Panc1 (cell line): ENCODE measurements around the gene TRERF1. TPM values are rescaled to one million over a fixed set of nuclear protein-coding genes. Genes with fewer than 3 reads are reported as not detected.

Experiments used
- ATAC-seq: fragments of 200-7000 bp; cut with Tn5 transposase; 2 replicates; pipeline ENCODE4 v1.9.1; 2020; ENCODE audit warnings: mild to moderate bottlenecking, moderate library complexity
- BruUV-seq: library from RNA; stranded (reverse); fragments of 400-500 nt; replicated peaks from 2 replicates; lab custom pipeline; 2021; lab: Mats Ljungman, UMichigan
- CTCF ChIA-PET: fragments of 300-600 bp; sonication (Branson Sonifier 250); formaldehyde crosslinking; loops from one replicate; lab custom pipeline; 2022; ENCODE audit warnings: antibody characterized with exemption; lab: Charles Lee
- POLR2A ChIA-PET: fragments of 300-600 bp; sonication (Branson Sonifier 250); formaldehyde crosslinking; loops from one replicate; lab custom pipeline; 2022; ENCODE audit warnings: antibody characterized with exemption; lab: Charles Lee
- DNase-seq: peaks from one replicate; pipeline ENCODE4 v3.0.0-alpha.2; 2010; ENCODE audit warnings: low read depth, low spot score
- H3K27ac ChIP-seq: 2 replicates; pipeline ENCODE4 v1.5.1; 2011; ENCODE audit warnings: mild to moderate bottlenecking, low read length, inconsistent platforms
- H3K27me3 ChIP-seq: fragments of 200-500 bp; sonication (Bioruptor generic); 2 replicates; pipeline ENCODE4 v1.6.0; 2014; ENCODE audit warnings: low read length, inconsistent platforms; ENCODE audit not compliant: control insufficient read depth, insufficient read depth
- H3K36me3 ChIP-seq: fragments of 200-500 bp; sonication (Bioruptor generic); 2 replicates; pipeline ENCODE4 v1.5.1; 2014; ENCODE audit warnings: inconsistent platforms, mild to moderate bottlenecking, low read length, moderate library complexity; ENCODE audit not compliant: control insufficient read depth, insufficient read depth
- H3K4me1 ChIP-seq: 2 replicates; pipeline ENCODE4 v1.5.1; 2011; ENCODE audit warnings: inconsistent platforms, mild to moderate bottlenecking, low read length, moderate library complexity; ENCODE audit not compliant: control insufficient read depth, insufficient read depth
- H3K4me3 ChIP-seq, 2 experiments: 2 replicates each; pipeline ENCODE4 v1.5.1; 2011 to 2012; ENCODE audit warnings: low read depth in 2 of 2, low read length in 2 of 2, mild to moderate bottlenecking in 2 of 2, inconsistent platforms in 1 of 2, moderate library complexity in 1 of 2
- H3K9me3 ChIP-seq: fragments of 200-500 bp; sonication (Bioruptor generic); 2 replicates; pipeline ENCODE4 v1.5.1; 2014; ENCODE audit warnings: low read depth, mild to moderate bottlenecking, inconsistent platforms, low read length, moderate library complexity; ENCODE audit not compliant: control insufficient read depth, insufficient read depth
- CTCF ChIP-seq: fragments of 450-650 bp; IDR thresholded peaks from 2 replicates; pipeline ENCODE4 v1.5.1; 2017; ENCODE audit warnings: mild to moderate bottlenecking
- POLR2AphosphoS5 ChIP-seq: IDR thresholded peaks from 2 replicates; pipeline ENCODE4 v1.6.1; 2012; ENCODE audit warnings: mild to moderate bottlenecking, low read depth, low read length, moderate library complexity
- REST ChIP-seq, 2 experiments: IDR thresholded peaks; 2 replicates each; pipeline ENCODE4 v1.6.1; 2011 to 2012; ENCODE audit warnings: low read depth in 2 of 2, control low read depth in 1 of 2, low read length in 1 of 2, mild to moderate bottlenecking in 1 of 2, moderate library complexity in 1 of 2; ENCODE audit not compliant: insufficient read depth in 1 of 2
- SIN3A ChIP-seq: IDR thresholded peaks from 2 replicates; pipeline ENCODE4 v1.6.1; 2012; ENCODE audit warnings: low read depth, mild to moderate bottlenecking, low read length, moderate library complexity, borderline replicate concordance; ENCODE audit not compliant: insufficient read depth
- TCF7L2 ChIP-seq: IDR thresholded peaks from 2 replicates; pipeline ENCODE4 v1.6.1; 2011; ENCODE audit warnings: mild to moderate bottlenecking, low read depth, low read length, inconsistent platforms
- in situ Hi-C: cut with HindIII; loops from 2 replicates; pipeline ENCODE4 v1.10.0; 2016; ENCODE audit warnings: low sequenced_read_pairs, low pct_unique_long_range_greater_than_20kb
- intact Hi-C: fragments of 100-400 bp; cut with micrococcal nuclease; formaldehyde crosslinking; loops from one replicate; pipeline ENCODE4 v1.10.0; 2022; ENCODE audit not compliant: unreplicated experiment
- total RNA-seq: library from RNA; stranded (reverse); gene quantifications from one replicate; pipeline ENCODE4 v1.2.1, GENCODE V29; 2021; ENCODE audit not compliant: unreplicated experiment

The TRERF1 gene
- total RNA-seq, 1 experiment from 2014 or later: 30.6 TPM

- Histone ChIP-seq H3K36me3 (peaks cover 8% of the 10 kb centered on the region), H3K27ac (no peak overlapping the region), H3K27me3 (no peaks in the 10 kb centered on the region), H3K4me1 (peaks cover 9% of the 10 kb centered on the region), H3K9me3 (no peaks in the 10 kb centered on the region), H3K4me3 (no peak overlapping the region)
- ChIA-PET CTCF (no interaction called here), POLR2A (no interaction called here)
- BruUV-seq: no TSS peak
- in situ Hi-C loops: no loop called here
- intact Hi-C loops: no loop called here
- ATAC-seq: no peak
- TF ChIP-seq SIN3A (no peak), REST (IDR thresholded peaks at IDR 0.05; ENCODE audit: insufficient read depth in 1 of 2, low read depth in 2 of 2, low read length in 1 of 2) (no peak), POLR2AphosphoS5 (no peak), TCF7L2 (no peak), CTCF (no peak)
- DNase-seq: no peak
These were observed 192.4 kb downstream of the TRERF1 start for GRCh38 chr6:42259286-42259685.

GRCh38 chr6:42257614-42258013 is 194.1 kb downstream of the TRERF1 start:
- Histone ChIP-seq H3K4me3 (no peak overlapping the region), H3K9me3 (no peaks in the 10 kb centered on the region), H3K4me1 (peaks cover 9% of the 10 kb centered on the region), H3K27ac (no peak overlapping the region), H3K36me3 (peaks cover 17% of the 10 kb centered on the region), H3K27me3 (no peaks in the 10 kb centered on the region)
- DNase-seq (no peak), ATAC-seq (no peak)
- ChIA-PET POLR2A (no interaction called here), CTCF (no interaction called here)
- in situ Hi-C loops (no loop called here), intact Hi-C loops (no loop called here)
- TF ChIP-seq CTCF (no peak), POLR2AphosphoS5 (no peak), SIN3A (no peak), REST (IDR thresholded peaks at IDR 0.05; ENCODE audit: insufficient read depth in 1 of 2, low read depth in 2 of 2, low read length in 1 of 2) (no peak), TCF7L2 (no peak)
- no TSS peak for BruUV-seq
